GDM1 (cell line): ENCODE data around the gene TTC9.
A peak's percentile ranks its signal among the peaks of the same experiment; 100 is the strongest.

Source experiments
- DNase-seq: peaks from one replicate; lab custom pipeline; 2025; lab: John Stamatoyannopoulos, UW

The TTC9 gene

DNA sequence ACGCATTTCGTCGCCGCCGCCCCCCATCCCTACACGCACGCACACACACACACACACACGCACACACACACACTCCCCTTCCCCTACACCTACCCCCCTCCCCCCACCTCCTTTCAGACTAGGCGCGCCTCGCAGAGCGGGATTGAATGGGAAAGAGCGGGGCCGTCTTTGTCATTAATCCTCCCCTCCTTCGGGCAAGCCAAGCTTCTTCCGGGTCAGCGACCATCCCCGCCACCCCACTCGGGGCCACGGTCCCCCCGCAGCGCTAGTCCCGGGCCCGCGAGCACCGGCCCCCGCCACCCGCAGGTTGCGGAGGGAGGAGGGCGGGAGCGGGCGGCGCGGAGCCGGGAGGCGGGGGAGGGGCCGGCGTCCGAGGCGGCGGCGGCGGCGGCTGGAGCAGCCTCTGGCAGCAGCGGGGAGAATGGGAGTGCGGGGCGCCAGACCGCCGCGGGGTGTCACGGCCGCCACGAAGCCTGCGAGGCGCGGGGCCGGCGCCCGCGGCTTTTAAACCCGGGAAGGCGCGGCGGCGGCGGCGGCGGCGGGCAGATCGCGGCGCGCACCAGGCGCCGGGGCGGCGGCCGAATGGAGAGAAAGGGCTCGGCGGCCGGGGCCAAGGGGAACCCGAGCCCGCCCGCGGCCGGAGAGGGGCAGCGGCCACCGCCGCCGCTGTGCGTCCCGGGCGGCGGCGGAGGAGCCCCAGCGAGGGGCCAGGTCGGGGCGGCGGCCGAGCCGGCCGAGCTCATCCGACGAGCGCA is at the start of gene TTC9:
Gene TTC9 (plus strand): TSS at position 369 of the 755 bp plus-strand sequence. CDS start 214 bp downstream, at position 583.
- no peak for DNase-seq

- DNase-seq, result no peak
Observed at GRCh38 chr14:70594461-70594860, 47.3 kb upstream of the TTC9 start.

GRCh38 chr14:70595443-70596185 is 46.1 kb upstream of the TTC9 start:
- DNase-seq, result no peak

- no peak for DNase-seq
Observed at GRCh38 chr14:70597731-70598130, 44.0 kb upstream of the TTC9 start.

DNA sequence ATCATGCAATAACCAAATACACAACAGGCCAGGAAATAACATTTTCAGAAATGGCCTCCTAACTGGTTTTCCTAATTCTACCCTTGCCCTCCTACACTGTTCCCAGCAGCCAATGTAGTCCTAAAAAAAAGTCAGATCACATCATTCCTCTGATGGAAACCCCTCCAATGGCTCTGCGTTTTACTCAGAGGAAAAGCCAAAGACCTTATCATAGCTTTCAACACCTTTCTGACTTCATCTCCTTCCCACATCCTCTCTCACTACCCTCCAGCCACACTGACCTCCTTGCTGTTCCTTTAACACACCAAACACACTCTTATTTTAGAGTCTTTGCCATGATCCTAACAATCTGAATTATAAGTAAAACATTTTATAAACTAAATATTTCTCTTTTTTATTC is 42.4 kb upstream of the TTC9 start:
- no peak for DNase-seq

GRCh38 chr14:70600382-70601157 is 41.1 kb upstream of the TTC9 start, which contains the start of gene MED6:
Gene MED6, minus strand, starts transcription at chr14:70600655. Its CDS starts 18 bp downstream, at chr14:70600637.
- DNase-seq, result peak; percentile 89

GRCh38 chr14:70601162-70601561 is 40.6 kb upstream of the TTC9 start:
- no peak for DNase-seq

DNA sequence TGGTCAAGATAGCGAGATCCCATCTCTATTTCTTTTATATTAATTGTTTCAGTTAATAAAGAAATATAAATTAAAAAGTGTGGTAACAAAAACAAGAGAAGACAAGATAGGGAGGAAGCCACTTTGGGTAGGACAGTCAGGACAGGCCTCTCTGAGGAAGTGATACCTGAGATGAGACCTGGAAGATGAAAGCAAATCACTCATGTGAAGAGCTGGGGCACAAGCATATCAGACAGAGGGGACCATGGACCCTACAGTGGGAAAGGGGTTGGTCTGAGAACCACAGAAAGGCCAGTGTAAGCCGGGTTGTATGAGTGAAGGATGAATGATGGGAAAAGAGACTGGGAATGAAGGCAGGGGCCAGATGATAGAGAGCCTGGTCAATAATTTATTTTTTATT is 39.5 kb upstream of the TTC9 start:
- no peak for DNase-seq

- no peak for DNase-seq
Observed at GRCh38 chr14:70611216-70611615, 30.5 kb upstream of the TTC9 start.

DNA sequence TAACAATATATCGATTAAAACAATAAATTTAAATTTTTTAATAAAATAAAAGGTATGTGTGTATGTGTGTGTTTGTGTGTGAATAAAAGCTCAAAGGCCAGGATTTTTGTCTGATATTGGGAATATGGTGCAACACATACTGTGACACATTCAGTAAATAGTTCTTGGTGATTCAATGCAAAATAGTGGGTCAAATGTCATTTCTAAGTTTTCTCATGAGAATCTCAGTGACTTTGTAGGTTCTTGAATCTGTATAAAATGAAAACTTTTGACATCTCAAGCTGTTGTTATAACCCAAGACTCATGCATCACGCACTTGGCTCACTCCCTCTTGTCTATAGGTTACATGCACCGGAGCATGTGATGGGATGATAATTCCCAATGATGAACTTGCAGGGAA is 25.1 kb upstream of the TTC9 start:
- DNase-seq, result no peak

- DNase-seq, result no peak
Observed at GRCh38 chr14:70618314-70618713, 23.4 kb upstream of the TTC9 start.

DNA sequence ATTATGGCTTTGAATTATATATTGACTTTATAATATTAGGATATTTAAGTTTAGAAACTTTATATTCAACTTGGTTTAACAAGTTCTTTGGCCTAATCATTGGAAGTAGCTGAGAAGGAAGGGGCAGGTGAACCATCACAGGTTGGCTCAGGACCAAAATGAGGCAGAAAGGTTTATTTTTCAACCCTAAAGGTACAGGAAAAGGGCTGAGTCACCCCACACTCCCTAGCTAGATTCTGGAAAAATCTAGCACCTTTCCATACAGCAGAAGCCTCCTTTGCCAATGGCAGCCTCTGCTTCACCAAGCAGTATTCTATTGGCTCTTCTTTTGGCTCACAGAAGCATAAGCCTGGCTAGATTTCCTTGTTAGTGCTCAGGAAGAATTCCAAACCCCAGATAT is 22.0 kb upstream of the TTC9 start:
- DNase-seq, result no peak

DNA sequence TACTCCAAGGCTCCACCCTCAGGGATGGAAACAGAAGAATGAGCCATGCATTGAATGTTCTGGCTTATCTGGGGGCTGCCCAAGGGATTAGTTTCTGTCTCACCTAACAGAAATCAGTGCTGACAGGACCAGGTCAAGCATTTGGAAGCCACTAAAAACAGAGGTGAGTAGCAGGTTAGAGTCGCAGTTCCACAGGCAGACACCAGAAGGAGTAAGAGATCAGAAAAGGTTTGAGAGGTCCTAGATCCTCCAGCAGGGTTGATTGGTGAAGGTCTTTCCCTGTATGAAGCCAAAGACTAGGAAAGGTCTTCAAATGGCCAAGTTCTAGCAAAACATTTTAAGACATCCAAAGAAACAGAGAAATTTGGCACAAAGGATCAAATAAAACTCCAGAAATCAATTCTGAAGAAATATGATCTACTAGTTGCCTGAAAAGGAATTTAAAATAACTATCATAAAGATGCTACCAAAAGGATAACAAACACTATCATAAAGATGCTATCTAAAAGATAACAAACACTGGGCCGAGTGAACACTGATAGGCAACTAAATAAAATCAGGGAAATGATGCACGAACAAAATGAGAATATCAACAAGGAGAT is 19.5 kb upstream of the TTC9 start:
- DNase-seq, result peak; percentile 12

DNA sequence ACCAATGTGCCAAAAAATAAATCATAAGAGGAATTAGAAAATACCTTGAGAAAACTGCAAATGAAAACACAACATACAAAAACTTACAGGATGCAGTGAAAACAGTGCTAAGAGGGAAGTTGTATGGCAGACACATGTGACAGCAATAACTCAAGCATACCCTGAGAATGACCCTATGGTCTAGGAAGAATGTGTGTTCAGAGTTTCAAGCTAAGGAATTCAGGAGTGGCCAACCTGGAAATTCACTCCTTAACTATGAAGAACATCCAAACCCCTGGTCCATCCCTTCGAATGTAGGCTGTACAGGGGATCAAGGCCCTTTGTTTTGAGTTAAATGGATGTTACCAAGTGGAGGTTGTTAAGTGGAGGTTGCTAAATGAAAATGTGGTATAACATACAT is 16.7 kb upstream of the TTC9 start:
- DNase-seq, result no peak

GRCh38 chr14:70631948-70632347 is 9.8 kb upstream of the TTC9 start:
- no peak for DNase-seq

- no peak for DNase-seq
Observed at GRCh38 chr14:70635971-70636595, 5.6 kb upstream of the TTC9 start.

DNA sequence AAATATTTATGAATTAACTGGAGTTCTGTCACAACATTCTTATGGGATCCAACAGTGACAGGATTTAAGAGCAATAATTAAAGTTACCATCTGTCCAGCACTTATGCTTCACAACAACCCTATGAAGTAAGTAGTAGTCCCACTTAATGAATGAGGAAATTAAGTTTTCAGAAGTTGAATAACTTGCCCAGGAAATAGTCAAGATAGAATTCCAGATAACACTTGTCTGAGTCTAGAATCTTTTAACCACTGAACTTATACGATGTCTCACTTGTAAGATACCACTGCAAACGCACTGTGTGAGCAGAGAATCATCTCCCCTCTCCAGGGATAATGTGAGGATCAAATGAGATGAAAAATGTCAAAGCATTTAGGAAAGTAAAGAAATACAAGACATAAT is 3.3 kb upstream of the TTC9 start:
- no peak for DNase-seq

GRCh38 chr14:70640938-70641547 is 673 bp upstream of the TTC9 start:
- DNase-seq, result no peak

DNA sequence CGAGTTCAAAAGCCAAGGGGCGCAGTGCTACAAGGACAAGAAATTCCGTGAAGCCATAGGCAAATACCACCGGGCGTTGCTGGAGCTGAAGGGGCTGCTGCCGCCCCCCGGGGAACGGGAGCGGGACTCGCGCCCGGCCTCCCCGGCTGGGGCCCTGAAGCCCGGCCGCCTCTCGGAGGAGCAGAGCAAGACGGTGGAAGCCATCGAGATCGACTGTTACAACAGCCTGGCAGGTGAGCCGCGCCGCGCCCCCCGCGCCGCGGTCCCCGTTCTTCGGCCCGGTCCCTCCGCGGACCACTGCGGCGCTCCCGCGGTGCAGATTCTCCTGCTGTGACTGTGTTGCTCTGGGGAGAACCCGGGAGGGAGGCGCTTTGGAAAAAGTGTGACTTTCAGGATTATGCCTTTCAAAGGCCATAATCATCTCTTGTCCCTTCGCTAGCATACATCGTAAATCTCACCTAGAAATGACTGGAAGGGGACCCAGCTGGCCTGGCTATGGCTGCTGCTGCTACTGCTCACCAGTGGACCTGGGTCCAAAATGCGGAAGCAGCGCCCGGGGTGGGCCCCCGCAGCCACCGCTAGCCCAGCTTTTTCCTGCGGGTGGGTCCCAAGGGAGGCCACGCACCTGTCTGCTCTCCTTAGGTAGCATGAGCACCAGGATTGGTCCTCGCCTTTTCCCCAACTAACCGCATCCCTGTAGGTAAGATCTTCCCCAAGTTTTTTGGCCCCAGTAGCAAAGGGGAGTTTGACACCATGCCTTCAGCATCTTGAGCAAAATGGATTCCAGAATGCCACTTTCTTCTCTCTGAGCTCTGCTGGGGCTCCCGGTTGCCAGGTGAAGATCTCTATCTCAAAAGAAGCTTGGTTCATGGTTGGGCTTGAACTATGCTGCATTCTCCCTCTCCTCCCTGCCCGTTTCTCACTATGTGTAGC is 853 bp downstream of the TTC9 start:
- DNase-seq, result peak; percentile 46

DNA sequence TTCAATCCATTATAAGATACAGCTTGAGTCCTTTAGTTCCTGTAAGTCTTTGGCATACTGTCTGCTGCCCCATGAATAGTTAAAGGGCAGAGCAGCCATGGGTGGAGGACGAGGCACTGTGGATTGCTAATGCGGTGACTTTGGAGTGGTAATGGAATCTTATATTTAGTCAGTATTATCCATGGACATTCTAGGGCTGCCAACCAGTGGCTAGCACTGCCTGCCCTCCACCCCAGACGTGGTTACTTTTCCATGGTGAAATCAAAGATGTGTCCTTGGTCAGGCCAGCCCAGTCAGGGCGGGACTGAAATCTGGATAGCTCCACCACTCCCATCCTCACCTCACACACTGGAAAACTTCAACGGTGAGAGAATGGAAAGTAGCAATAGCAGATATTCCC is 2.3 kb downstream of the TTC9 start:
- DNase-seq, result no peak
